Measurements from ENCODE around the gene RNPEPL1.
"Not testable (repeated sequence)": the region's sequence is repeated elsewhere in the genome, so short reads cannot be mapped to it uniquely, and the experiment has no call there.

Gene RNPEPL1

GRCh38 chr2:240604939-240605716 is 36.8 kb downstream of the RNPEPL1 start:
- no peak for DNase-seq (ENCODE audit: low spot score)

GRCh38 chr2:240605867-240606743 is 37.8 kb downstream of the RNPEPL1 start:
- DNase-seq (ENCODE audit: low spot score) = no peak

GRCh38 chr2:240611601-240612210 is 43.4 kb downstream of the RNPEPL1 start:
- DNase-seq (ENCODE audit: low spot score) = no peak

GRCh38 chr2:240613781-240614180 is 45.5 kb downstream of the RNPEPL1 start:
- DNase-seq (ENCODE audit: low spot score) = no peak

GRCh38 chr2:240614391-240614790 is 46.1 kb downstream of the RNPEPL1 start:
- no peak for DNase-seq (ENCODE audit: low spot score)

GRCh38 chr2:240615396-240615795 is 47.1 kb downstream of the RNPEPL1 start:
- no peak for DNase-seq (ENCODE audit: low spot score)

GRCh38 chr2:240615820-240616547 is 47.7 kb downstream of the RNPEPL1 start:
- DNase-seq (ENCODE audit: low spot score) = peak; percentile 31

GRCh38 chr2:240616860-240617666 is 48.8 kb downstream of the RNPEPL1 start:
- DNase-seq (ENCODE audit: low spot score) = not testable (repeated sequence)

- DNase-seq (ENCODE audit: low spot score) = no peak
These were observed 50.5 kb downstream of the RNPEPL1 start for GRCh38 chr2:240618776-240619175.

GRCh38 chr2:240619506-240620148 is 51.3 kb downstream of the RNPEPL1 start:
- peak; percentile 42 for DNase-seq (ENCODE audit: low spot score)

GRCh38 chr2:240620149-240620731 is 52.0 kb downstream of the RNPEPL1 start:
- peak; percentile 25 for DNase-seq (ENCODE audit: low spot score)

- DNase-seq (ENCODE audit: low spot score) = no peak
These were observed 52.6 kb downstream of the RNPEPL1 start for GRCh38 chr2:240620859-240621258.

- peak; percentile 51 for DNase-seq (ENCODE audit: low spot score)
These were observed 53.8 kb downstream of the RNPEPL1 start for GRCh38 chr2:240622060-240622411.

- DNase-seq (ENCODE audit: low spot score) = peak; percentile 46
These were observed 54.4 kb downstream of the RNPEPL1 start for GRCh38 chr2:240622531-240623235.

- peak; percentile 17 for DNase-seq (ENCODE audit: low spot score)
These were observed 55.3 kb downstream of the RNPEPL1 start for GRCh38 chr2:240623531-240624010.

- peak; percentile 45 for DNase-seq (ENCODE audit: low spot score)
These were observed 56.0 kb downstream of the RNPEPL1 start for GRCh38 chr2:240624011-240624949.

GRCh38 chr2:240624950-240625621 is 56.8 kb downstream of the RNPEPL1 start, which contains the start of gene GPR35:
TSS of gene GPR35 (plus strand) at chr2:240625480. CDS start at chr2:240629953, 4,473 bp downstream.
- peak; percentile 69 for DNase-seq (ENCODE audit: low spot score)
